ENCODE data around the gene LRRC47. TPM values are rescaled to one million over a fixed set of nuclear protein-coding genes. Genes with fewer than 3 reads are reported as not detected.

LRRC47 gene
- total and polyA plus RNA-seq, 2 of the 8 experiments (the other 6 are each of a cell fraction or from before 2014, with no cell fraction given), result 38.3 to 82.4 TPM

- Histone ChIP-seq H3K27ac (ENCODE audit: low read depth, low read length) (no peak overlapping the region), H2AK5ac (ENCODE audit: low read depth, low read length) (no peak overlapping the region), H4K20me1 (replicated peaks in 1 of 2; ENCODE audit: control insufficient read depth in 1 of 2, insufficient read depth in 2 of 2, low read length in 2 of 2) (peaks cover 0 to 28% of the 10 kb centered on the region in 2 experiments), H3K23ac (ENCODE audit: insufficient read length) (no peak overlapping the region), H3K14ac (ENCODE audit: insufficient read length) (no peak overlapping the region), H3K56ac (replicated peaks; ENCODE audit: insufficient read length, low read depth, low read length) (no peak overlapping the region), H4K5ac (ENCODE audit: insufficient read length, low read depth, low read length) (no peak overlapping the region), H2BK12ac (ENCODE audit: low read depth, low read length) (no peak overlapping the region), H4K91ac (replicated peaks; ENCODE audit: insufficient read length, low read length) (no peak overlapping the region), H4K8ac (ENCODE audit: extremely low read depth, insufficient read depth, low read length) (no peak overlapping the region), H2BK20ac (ENCODE audit: low read length) (no peak overlapping the region), H3K4me2 (ENCODE audit: insufficient read depth in 1 of 2, low read depth in 2 of 2, low read length in 2 of 2) (no peak overlapping the region), H3K4me1 (replicated peaks in 1 of 4; ENCODE audit: control insufficient read depth in 3 of 4, insufficient read depth in 4 of 4, low read length in 3 of 4) (peaks cover 0 to 1% (median under 1%) of the 10 kb centered on the region in 4 experiments; a peak in 2 of 7 replicates), H3K27me3 (replicated peaks in 1 of 4; ENCODE audit: control insufficient read depth in 3 of 4, extremely low read depth in 1 of 4, insufficient read depth in 3 of 4, low read length in 3 of 4) (no peaks in the 10 kb centered on the region), H3K4me3 (ENCODE audit: extremely low read depth in 1 of 4, insufficient read depth in 2 of 4, low read depth in 3 of 4, low read length in 4 of 4) (no peak overlapping the region), H3K79me2 (ENCODE audit: control insufficient read depth in 1 of 2, insufficient read depth in 2 of 2, low read length in 2 of 2) (peaks cover 0 to 9% of the 10 kb centered on the region in 2 experiments; a peak in 2 of 4 replicates), H3K79me1 (ENCODE audit: low read depth, low read length) (peaks cover 5% of the 10 kb centered on the region), H3K9ac (replicated peaks in 1 of 4; ENCODE audit: extremely low read depth in 1 of 4, low read depth in 3 of 4, low read length in 3 of 4) (no peak overlapping the region), H2BK15ac (ENCODE audit: low read length) (no peak overlapping the region), H3K9me3 (ENCODE audit: insufficient read depth in 2 of 2, low read depth in 1 of 2, low read length in 1 of 2) (no peaks in the 10 kb centered on the region), H2BK5ac (ENCODE audit: low read depth, low read length) (no peak overlapping the region), H3K23me2 (ENCODE audit: low read depth, low read length) (no peaks in the 10 kb centered on the region), H2AFZ (ENCODE audit: low read length) (no peak overlapping the region), H3K36me3 (ENCODE audit: control insufficient read depth in 2 of 4, insufficient read depth in 4 of 4, low read length in 3 of 4) (peaks cover 15 to 57% (median 51%) of the 10 kb centered on the region in 4 experiments), H2BK120ac (replicated peaks; ENCODE audit: low read depth, low read length) (no peak overlapping the region), H3K4ac (replicated peaks; ENCODE audit: insufficient read length, low read depth, low read length) (no peak overlapping the region), H3K18ac (ENCODE audit: extremely low read depth, low read length) (no peak overlapping the region)
- DNase-seq (ENCODE audit: low read depth in 1 of 2, low spot score in 2 of 2) (no peak), FAIRE-seq (no peak)
- POLR2A ChIA-PET (ENCODE audit: partially characterized antibody), result interaction anchor here (0.7 kb wide), 2 partner anchors 398 to 1103 kb away, joined by 3 read pairs; no protein-coding TSS in a partner anchor
- CTCF ChIA-PET (ENCODE audit: partially characterized antibody), result interaction anchor here (0.7 to 1.3 kb wide), 2 partner anchors 12 to 14 kb away, joined by 4 to 5 read pairs; no protein-coding TSS in a partner anchor
- TF ChIP-seq EP300 (IDR thresholded peaks at IDR 0.05; ENCODE audit: borderline replicate concordance in 1 of 2, low read depth in 2 of 2, low read length in 2 of 2), result no peak
- TF ChIP-seq POLR2A (IDR thresholded peaks at IDR 0.05; ENCODE audit: control extremely low read depth in 1 of 2, low read depth in 2 of 2, low read length in 2 of 2), result no peak
- TF ChIP-seq TCF12 (IDR thresholded peaks at IDR 0.05; ENCODE audit: low read depth, low read length), result no peak
- TF ChIP-seq CBX5 (IDR thresholded peaks at IDR 0.05; ENCODE audit: low read depth, low read length), result no peak
- no peak for TF ChIP-seq KDM1A (IDR thresholded peaks at IDR 0.05; ENCODE audit: borderline replicate concordance, low read length)
- TF ChIP-seq SUZ12 (IDR thresholded peaks at IDR 0.05; ENCODE audit: low read length), result no peak
- no peak for TF ChIP-seq EZH2 (IDR thresholded peaks at IDR 0.05; ENCODE audit: low read depth, low read length, severe bottlenecking)
- TF ChIP-seq HDAC2 (IDR thresholded peaks at IDR 0.05; ENCODE audit: borderline replicate concordance in 1 of 2, low read depth in 2 of 2, low read length in 2 of 2), result no peak
- no peak for TF ChIP-seq CTBP2 (IDR thresholded peaks at IDR 0.05; ENCODE audit: borderline replicate concordance, insufficient read depth, insufficient read length, low read length)
- TF ChIP-seq JUND (IDR thresholded peaks at IDR 0.05; ENCODE audit: low read length), result no peak
- no peak for TF ChIP-seq USF2 (IDR thresholded peaks at IDR 0.05; ENCODE audit: low read length)
- 88% methylated on average over 12 of the region's 12 CpGs; no CpG with 5 or more reads in 1 of the 2 experiments for WGBS, 2 experiments (ENCODE audit: extremely low coverage in 1 of 2, insufficient coverage in 1 of 2, insufficient read length in 1 of 2, insufficient replicate concordance in 2 of 2, low coverage in 1 of 2, low lambda C conversion rate in 2 of 2, missing lambda C conversion rate in 1 of 2)
These were observed 57.4 kb downstream of the LRRC47 start for GRCh38 chr1:3738943-3739342.

Measured in H1 (cell line).